ENCODE measurements around the gene ANKRD62. TPM values are rescaled to one million over a fixed set of nuclear protein-coding genes. Genes with fewer than 3 reads are reported as not detected.
A peak's percentile ranks its signal among the peaks of the same experiment; 100 is the strongest.
"Not testable (repeated sequence)": the region's sequence is repeated elsewhere in the genome, so short reads cannot be mapped to it uniquely, and the experiment has no call there.

ANKRD62 gene
- polyA plus RNA-seq, 1 donor from 2014 or later = not detected

- no peak overlapping the region for H3K4me3 Mint-ChIP-seq
- peaks cover 0 to 6% (median 1%) of the 10 kb centered on the region in 3 donors for H3K4me1 Mint-ChIP-seq
- no peaks in the 10 kb centered on the region for H3K9me3 Mint-ChIP-seq
- H3K27me3 Mint-ChIP-seq = no peaks in the 10 kb centered on the region
- H3K27ac Mint-ChIP-seq = no peak overlapping the region
- no peaks in the 10 kb centered on the region for H3K36me3 Mint-ChIP-seq
These were observed 34.1 kb upstream of the ANKRD62 start for GRCh38 chr18:12059334-12060181.

- Mint-ChIP-seq H3K9me3 (no peaks in the 10 kb centered on the region), H3K4me3 (peak overlapping the region in 1 of 4 donors; percentile 37), H3K27ac (no peak overlapping the region), H3K36me3 (no peaks in the 10 kb centered on the region), H3K27me3 (no peaks in the 10 kb centered on the region), H3K4me1 (peaks cover 0 to 6% (median 1%) of the 10 kb centered on the region in 3 donors)
These were observed 33.3 kb upstream of the ANKRD62 start for GRCh38 chr18:12060182-12060870.

- Mint-ChIP-seq H3K27me3 (no peaks in the 10 kb centered on the region), H3K27ac (no peak overlapping the region), H3K9me3 (no peaks in the 10 kb centered on the region), H3K36me3 (no peaks in the 10 kb centered on the region), H3K4me1 (peaks cover 1 to 6% (median 1%) of the 10 kb centered on the region in 3 donors), H3K4me3 (no peak overlapping the region)
These were observed 32.0 kb upstream of the ANKRD62 start for GRCh38 chr18:12061685-12062084.

GRCh38 chr18:12062974-12063373 is 30.7 kb upstream of the ANKRD62 start:
- Mint-ChIP-seq H3K4me1 (peaks cover 1 to 6% (median 1%) of the 10 kb centered on the region in 3 donors), H3K9me3 (no peaks in the 10 kb centered on the region), H3K27me3 (no peaks in the 10 kb centered on the region), H3K27ac (peak overlapping the region in 1 of 3 donors; percentile 43), H3K36me3 (no peaks in the 10 kb centered on the region), H3K4me3 (no peak overlapping the region)

GRCh38 chr18:12064086-12064763 is 29.4 kb upstream of the ANKRD62 start:
- H3K36me3 Mint-ChIP-seq = no peaks in the 10 kb centered on the region
- peak overlapping the region in 1 of 3 donors; percentile 39 for H3K27ac Mint-ChIP-seq
- H3K4me1 Mint-ChIP-seq = peaks cover 1 to 4% (median 1%) of the 10 kb centered on the region in 3 donors
- H3K9me3 Mint-ChIP-seq = no peaks in the 10 kb centered on the region
- no peak overlapping the region for H3K4me3 Mint-ChIP-seq
- H3K27me3 Mint-ChIP-seq = no peaks in the 10 kb centered on the region

GRCh38 chr18:12065397-12065796 is 28.2 kb upstream of the ANKRD62 start:
- Mint-ChIP-seq H3K27me3 (no peaks in the 10 kb centered on the region), H3K36me3 (no peaks in the 10 kb centered on the region), H3K4me3 (no peak overlapping the region), H3K9me3 (no peaks in the 10 kb centered on the region), H3K4me1 (peaks cover 1 to 4% (median 1%) of the 10 kb centered on the region in 3 donors), H3K27ac (peak overlapping the region in 1 of 3 donors; percentile 65)

- Mint-ChIP-seq H3K27ac (no peak overlapping the region), H3K36me3 (no peaks in the 10 kb centered on the region), H3K4me1 (peaks cover 1 to 4% (median 1%) of the 10 kb centered on the region in 3 donors), H3K4me3 (no peak overlapping the region), H3K9me3 (no peaks in the 10 kb centered on the region), H3K27me3 (no peaks in the 10 kb centered on the region)
These were observed 26.6 kb upstream of the ANKRD62 start for GRCh38 chr18:12066910-12067511.

GRCh38 chr18:12067671-12068070 is 26.0 kb upstream of the ANKRD62 start:
- Mint-ChIP-seq H3K27ac (no peak overlapping the region), H3K4me1 (peaks cover 1 to 4% (median 1%) of the 10 kb centered on the region in 3 donors), H3K36me3 (no peaks in the 10 kb centered on the region), H3K9me3 (no peaks in the 10 kb centered on the region), H3K27me3 (no peaks in the 10 kb centered on the region), H3K4me3 (no peak overlapping the region)

- not testable (repeated sequence) for H3K4me1 Mint-ChIP-seq, H3K27me3 Mint-ChIP-seq, H3K27ac Mint-ChIP-seq, H3K9me3 Mint-ChIP-seq, H3K36me3 Mint-ChIP-seq
- H3K4me3 Mint-ChIP-seq = peak overlapping the region in 1 of 4 donors; percentile 31
These were observed 25.2 kb upstream of the ANKRD62 start for GRCh38 chr18:12068316-12068949.

- Mint-ChIP-seq H3K27ac (no peak overlapping the region), H3K4me3 (peak overlapping the region in 1 of 4 donors; percentile 31), H3K9me3 (no peaks in the 10 kb centered on the region), H3K36me3 (no peaks in the 10 kb centered on the region), H3K27me3 (no peaks in the 10 kb centered on the region), H3K4me1 (peaks cover 1 to 4% (median 1%) of the 10 kb centered on the region in 3 donors)
These were observed 24.7 kb upstream of the ANKRD62 start for GRCh38 chr18:12068950-12069320.

GRCh38 chr18:12071066-12071465 is 22.6 kb upstream of the ANKRD62 start:
- H3K36me3 Mint-ChIP-seq, H3K4me1 Mint-ChIP-seq, H3K27me3 Mint-ChIP-seq, H3K27ac Mint-ChIP-seq, H3K4me3 Mint-ChIP-seq, H3K9me3 Mint-ChIP-seq: not testable (repeated sequence)

- Mint-ChIP-seq H3K4me1 (peaks cover 1 to 4% (median 4%) of the 10 kb centered on the region in 3 donors), H3K36me3 (no peaks in the 10 kb centered on the region), H3K27ac (peak overlapping the region in 1 of 3 donors; percentile 61), H3K4me3 (no peak overlapping the region), H3K27me3 (peaks cover 2% of the 10 kb centered on the region), H3K9me3 (no peaks in the 10 kb centered on the region)
These were observed 20.6 kb upstream of the ANKRD62 start for GRCh38 chr18:12072996-12073395.

GRCh38 chr18:12074736-12075135 is 18.9 kb upstream of the ANKRD62 start:
- no peak overlapping the region for H3K4me3 Mint-ChIP-seq
- H3K9me3 Mint-ChIP-seq = no peaks in the 10 kb centered on the region
- H3K4me1 Mint-ChIP-seq = peaks cover 0 to 4% (median 1%) of the 10 kb centered on the region in 3 donors
- peaks cover 5% of the 10 kb centered on the region for H3K27me3 Mint-ChIP-seq
- no peaks in the 10 kb centered on the region for H3K36me3 Mint-ChIP-seq
- no peak overlapping the region for H3K27ac Mint-ChIP-seq

GRCh38 chr18:12076424-12077140 is 17.1 kb upstream of the ANKRD62 start:
- Mint-ChIP-seq H3K27me3 (peaks cover 5% of the 10 kb centered on the region), H3K36me3 (no peaks in the 10 kb centered on the region), H3K4me3 (peak overlapping the region; percentile 9 to 86 (median 74)), H3K9me3 (no peaks in the 10 kb centered on the region), H3K27ac (peak overlapping the region in 1 of 3 donors; percentile 35), H3K4me1 (peaks cover 0 to 4% (median 1%) of the 10 kb centered on the region in 3 donors)
